ENCODE measurements around the gene CDC42.
A peak's percentile ranks its signal among the peaks of the same experiment; 100 is the strongest.
"Not testable (repeated sequence)": the region's sequence is repeated elsewhere in the genome, so short reads cannot be mapped to it uniquely, and the experiment has no call there.

The CDC42 gene

DNA sequence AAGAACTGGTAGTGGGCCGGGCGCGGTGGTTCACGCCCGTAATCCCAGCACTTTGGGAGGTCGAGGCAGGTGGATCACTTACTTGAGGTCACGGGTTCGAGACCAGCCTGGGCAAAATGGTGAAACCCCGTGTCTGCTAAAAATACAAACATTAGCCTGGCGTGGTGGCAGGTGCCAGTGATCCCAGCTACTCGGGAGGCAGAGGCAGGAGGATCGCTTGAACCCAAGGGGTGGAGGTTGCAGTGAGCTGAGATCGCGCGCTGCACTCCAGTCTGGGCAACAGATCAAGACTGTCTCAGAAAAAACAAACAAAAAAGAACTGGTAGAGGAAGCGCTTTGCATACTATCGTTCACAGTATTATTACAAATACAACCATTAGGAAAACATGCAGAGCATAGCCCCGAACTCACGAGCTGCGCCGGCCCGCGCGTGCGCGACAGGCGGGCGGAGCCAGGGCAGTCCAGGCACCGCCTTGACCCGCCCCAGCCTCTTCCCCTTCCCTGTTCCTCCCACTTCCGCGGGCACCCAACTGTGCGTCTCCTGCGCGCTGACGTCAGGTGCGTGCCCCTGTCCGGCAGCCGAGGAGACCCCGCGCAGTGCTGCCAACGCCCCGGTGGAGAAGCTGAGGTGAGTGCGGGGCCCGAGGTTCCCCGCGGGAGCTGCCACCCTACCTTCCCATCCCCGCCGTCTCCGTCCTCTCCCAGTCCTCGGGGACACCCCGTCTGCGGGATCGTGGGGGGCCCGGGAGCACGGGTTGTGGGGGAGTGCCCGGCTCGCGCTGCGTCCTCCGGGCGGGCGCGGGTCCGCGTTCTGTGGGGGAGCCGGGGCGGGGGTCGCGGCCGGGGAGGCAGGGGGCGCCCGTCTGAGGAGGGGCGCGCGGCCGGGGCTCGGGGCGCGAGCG, at the start of gene CDC42:
Gene CDC42 (plus strand): TSS at position 595 of the 902 bp plus-strand sequence. CDS start 25,770 bp downstream, outside the sequence.
- peak; percentile 98 for DNase-seq

DNA sequence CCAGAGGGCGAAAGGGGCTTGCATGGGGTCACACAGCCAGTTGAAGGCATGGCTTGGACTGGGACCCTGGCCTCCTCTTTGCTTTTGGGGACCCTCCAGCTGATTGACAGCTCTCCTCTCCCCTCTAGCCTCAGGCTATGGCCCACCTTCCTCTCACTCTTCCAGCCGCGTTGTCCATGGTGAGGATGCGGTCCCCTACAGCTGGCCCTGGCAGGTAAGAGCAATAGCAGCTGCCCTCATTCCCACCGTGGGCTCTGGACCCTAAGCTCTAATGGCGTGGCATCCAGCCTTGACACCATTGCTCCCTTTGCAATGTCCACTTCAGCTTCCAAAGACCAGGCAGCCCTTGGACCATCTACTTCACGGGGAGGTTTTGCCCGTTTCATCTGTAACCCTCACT, 49.6 kb upstream of the CDC42 start:
- not testable (repeated sequence) for DNase-seq

DNA sequence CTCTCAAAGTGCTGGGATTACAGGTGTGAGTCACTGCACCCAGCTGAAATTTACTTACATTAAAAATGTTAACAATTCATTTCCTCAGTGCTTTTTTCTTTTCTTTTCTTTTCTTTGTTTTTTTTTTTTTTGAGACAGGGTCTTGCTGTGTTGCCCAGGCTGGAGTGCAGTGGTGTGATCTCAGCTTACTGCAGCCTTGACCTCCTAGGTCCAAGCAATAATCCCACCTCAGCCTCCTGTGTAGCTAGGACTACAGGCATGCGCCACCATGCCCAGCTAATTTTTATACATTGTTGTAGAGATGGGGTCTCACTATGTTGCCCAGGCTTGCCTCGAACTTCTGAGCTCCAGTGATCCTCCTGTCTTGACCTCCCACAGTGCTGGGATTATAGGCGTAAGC, 48.5 kb upstream of the CDC42 start:
- DNase-seq: not testable (repeated sequence)

DNA sequence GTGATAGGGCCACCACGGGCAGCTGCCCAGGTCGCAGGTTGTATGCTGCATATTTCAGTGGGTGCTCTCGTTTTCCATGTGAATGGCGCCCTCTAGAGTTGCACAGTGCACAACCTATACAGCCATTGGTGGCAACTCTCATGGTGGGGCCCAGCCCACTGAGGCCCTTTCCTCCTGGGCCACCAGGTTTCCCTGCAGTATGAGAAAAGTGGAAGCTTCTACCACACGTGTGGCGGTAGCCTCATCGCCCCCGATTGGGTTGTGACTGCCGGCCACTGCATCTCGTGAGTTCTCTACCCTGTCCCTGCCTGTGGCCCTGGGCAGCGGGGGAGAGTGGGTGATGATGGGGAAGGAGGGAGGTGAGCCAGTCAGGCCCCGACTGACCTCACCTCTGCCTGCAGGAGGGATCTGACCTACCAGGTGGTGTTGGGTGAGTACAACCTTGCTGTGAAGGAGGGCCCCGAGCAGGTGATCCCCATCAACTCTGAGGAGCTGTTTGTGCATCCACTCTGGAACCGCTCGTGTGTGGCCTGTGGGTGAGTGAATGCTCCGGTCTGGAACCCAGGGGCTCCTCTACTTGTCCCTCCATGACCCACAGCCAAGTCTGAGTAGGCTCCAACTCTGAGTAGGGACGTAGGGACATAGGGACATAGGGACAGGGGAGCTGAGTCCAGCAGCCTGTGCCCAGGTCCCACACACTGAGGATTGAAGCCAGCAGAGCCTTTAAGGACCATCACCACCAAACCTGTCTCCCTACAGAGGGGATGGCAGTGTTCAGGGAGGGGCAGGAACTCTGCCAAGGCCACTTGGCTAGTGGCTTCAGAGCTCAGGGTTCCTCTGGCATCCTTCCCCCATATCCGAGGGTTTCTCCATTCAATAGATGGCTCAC, 47.0 kb upstream of the CDC42 start:
- peak; percentile 19 for DNase-seq

DNA sequence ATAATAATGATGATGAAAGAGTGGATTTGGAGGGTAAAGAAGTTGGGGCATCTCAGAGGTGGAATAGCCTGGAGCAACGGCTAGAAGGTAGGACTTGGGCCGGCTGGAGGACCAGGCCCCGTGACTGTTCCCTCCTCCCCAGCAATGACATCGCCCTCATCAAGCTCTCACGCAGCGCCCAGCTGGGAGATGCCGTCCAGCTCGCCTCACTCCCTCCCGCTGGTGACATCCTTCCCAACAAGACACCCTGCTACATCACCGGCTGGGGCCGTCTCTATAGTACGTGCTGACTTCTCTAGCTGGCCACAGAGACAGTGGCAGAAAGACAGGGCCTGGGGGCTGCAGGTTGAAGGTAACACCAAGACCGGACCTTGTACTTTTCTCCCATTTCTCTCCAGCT, 45.8 kb upstream of the CDC42 start:
- not testable (repeated sequence) for DNase-seq

GRCh38 chr1:22007262-22007661, 45.2 kb upstream of the CDC42 start:
- DNase-seq: not testable (repeated sequence)

- not testable (repeated sequence) for DNase-seq
Observed at GRCh38 chr1:22009566-22009965, 42.9 kb upstream of the CDC42 start.

DNA sequence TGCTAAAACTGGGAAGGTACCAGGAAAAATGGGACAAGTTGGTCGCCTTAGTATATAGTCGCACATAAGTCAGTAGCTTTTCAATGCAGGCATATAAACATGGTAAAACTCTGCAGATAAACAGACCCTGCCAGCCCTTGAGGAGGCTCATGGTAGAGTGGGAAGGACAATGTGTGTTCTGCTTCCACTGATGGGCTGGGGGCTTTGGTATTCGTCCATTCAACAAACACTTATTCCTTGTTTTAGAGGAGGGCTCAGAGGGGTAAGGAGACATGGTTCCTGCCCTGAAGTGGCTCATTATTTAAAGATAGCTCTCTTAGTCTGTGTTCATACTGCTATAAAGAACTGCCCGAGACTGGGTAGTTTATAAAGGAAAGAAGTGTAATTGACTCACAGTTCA, 39.8 kb upstream of the CDC42 start:
- DNase-seq: not testable (repeated sequence)

DNA sequence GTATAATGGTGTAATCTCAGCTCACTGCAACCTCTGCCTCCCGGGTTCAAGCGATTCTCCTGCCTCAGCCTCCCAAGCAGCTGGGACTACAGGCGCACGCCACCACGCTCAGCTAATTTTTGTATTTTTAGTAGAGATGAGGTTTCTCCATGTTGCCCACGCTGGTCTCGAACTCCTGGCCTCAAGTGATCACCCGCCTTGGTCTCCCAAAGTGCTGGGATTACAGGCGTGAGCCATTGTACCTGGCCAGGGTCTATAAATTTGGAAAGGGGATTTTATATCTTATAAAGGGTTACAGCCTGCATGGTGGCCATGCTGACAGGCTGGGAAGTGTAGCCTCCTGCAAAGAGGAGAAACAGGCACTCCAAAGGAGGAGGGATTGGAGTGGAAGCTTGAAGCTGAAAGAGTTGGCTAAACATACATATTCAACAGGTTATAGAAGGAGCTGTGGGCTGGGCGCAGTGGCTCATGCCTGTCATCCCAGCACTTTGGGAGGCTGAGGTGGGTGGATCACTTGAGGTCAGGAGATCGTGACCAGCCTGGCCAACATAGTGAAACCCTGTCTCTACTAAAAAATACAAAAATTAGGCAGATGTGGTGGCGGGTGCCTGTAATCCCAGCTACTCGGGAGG, 37.8 kb upstream of the CDC42 start:
- DNase-seq: not testable (repeated sequence)

DNA sequence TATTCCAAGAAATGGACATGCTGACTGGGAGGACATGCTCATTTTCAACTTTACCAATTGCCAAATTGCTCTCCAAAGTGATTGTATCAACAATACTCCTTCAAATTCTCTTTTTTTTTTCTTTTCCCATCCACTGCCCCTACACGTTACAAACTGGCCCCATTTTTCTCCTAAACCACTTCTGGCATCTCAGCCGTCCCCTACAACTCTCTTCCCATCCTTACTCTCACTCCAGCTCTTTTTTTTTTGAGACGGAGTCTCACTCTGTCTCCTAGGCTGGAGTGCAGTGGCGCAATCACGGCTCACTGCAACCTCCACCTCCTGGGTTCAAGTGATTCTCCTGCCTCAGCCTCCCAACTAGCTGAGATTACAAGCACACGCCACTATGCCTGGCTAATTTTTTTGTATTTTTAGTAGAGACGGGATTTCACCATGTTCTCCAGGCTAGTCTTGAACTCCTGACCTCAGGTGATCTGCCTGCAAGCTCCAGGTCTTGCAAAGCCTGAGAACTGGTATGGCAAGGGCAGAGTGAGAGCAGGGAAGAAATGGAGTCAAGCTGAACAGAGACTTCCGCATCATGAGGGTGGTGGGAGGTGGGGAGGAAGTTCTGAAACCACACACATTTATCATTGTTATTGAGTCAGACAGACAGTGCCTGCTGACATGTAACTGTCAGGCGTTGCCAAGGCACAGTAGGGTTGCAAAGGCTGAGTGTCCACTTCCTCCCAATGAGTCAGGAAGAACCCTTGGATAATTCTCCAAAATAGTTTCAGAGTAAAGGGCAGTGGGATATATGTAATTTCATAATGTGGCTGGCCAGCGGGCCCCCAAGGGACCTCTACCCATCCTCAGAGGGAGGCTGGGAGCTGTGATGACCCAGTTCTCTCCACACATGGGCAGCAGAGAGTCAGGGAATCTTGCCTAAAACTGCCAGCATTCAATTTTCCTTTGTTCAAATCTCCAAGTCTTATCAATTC, 33.6 kb upstream of the CDC42 start:
- DNase-seq: peak; percentile 71

GRCh38 chr1:22021061-22021460, 31.4 kb upstream of the CDC42 start:
- no peak for DNase-seq

DNA sequence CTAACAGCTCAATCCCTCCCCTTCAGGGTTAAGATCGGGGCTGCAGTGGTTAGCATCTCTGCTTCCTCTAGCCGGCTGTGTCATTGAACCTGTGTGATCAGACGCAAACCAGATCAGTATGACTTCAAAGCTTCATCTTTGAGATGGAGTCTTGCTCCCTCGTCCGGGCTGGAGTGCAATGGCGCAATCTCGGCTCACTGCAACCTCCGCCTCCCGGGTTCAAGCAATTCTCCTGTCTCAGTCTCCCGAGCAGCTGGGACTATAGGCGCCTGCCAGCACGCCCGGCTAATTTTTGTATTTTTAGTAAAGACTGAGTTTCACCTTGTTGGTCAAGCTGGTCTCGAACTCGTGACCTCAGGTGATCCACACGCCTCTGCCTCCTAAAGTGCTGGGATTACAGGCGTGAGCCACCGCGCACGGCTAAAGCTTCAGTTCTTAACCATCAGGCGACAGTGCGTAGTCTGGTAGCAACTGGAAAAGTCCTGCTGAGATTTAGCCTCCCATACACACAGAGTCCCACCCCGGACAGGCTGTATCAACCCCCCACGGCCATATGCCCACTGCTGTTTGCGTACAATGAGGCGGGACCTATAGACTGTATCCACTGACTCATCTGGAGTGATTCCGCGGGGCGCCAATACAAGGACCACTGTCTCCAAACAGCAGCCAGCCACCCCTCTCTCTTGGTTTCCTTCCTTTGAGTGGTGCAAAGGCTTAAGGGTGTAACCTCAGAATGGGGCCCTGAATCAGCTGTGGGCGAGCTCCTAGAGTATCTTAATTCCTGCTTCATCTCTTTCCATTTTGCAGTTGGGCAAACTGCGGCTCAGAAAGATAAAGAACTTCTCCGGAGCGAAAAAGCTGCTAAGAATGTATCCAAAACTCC, 27.8 kb upstream of the CDC42 start:
- DNase-seq: peak; percentile 77

- DNase-seq: peak; percentile 91
Observed at GRCh38 chr1:22025368-22026155, 26.9 kb upstream of the CDC42 start.

- no peak for DNase-seq
Observed at GRCh38 chr1:22026924-22027289, 25.6 kb upstream of the CDC42 start.

DNA sequence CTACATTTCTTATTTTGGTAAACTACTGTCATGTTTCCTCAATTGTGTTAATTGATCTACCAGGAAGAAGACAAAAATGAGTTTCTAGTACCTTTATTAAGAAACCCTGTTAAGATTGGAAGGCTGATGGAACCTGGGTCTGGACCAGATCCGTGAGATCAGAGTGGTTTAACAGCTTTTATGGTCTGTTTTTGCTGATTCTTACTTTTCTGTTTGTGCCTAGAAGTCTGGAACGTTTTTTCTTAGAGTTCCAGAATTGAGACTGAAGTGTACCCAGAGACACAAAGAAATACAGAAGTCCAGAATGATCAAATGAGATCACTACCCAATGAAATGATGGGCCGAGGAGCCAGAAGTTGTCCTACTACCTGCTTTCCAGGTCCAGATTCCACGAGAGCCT, 22.5 kb upstream of the CDC42 start:
- no peak for DNase-seq

DNA sequence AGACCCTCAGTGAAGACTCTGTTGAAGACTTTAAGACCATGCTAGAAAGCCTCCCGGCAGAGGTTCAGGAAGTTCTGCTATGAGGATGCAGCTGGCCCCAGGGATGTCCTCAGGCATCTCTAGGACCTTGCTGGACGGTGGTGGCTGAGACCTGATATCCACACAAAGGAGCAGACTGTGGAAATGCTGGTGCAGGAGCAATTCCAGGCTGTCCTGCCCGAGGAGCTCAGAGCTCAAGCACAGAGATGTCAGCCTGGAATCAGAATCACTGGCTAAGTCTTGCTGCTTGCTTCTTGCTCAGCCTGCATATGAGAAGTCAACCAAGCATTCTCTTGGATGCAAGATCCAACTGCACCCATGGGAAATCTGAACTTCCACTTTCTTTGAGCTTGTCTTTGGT, 22.0 kb upstream of the CDC42 start:
- DNase-seq: no peak

DNA sequence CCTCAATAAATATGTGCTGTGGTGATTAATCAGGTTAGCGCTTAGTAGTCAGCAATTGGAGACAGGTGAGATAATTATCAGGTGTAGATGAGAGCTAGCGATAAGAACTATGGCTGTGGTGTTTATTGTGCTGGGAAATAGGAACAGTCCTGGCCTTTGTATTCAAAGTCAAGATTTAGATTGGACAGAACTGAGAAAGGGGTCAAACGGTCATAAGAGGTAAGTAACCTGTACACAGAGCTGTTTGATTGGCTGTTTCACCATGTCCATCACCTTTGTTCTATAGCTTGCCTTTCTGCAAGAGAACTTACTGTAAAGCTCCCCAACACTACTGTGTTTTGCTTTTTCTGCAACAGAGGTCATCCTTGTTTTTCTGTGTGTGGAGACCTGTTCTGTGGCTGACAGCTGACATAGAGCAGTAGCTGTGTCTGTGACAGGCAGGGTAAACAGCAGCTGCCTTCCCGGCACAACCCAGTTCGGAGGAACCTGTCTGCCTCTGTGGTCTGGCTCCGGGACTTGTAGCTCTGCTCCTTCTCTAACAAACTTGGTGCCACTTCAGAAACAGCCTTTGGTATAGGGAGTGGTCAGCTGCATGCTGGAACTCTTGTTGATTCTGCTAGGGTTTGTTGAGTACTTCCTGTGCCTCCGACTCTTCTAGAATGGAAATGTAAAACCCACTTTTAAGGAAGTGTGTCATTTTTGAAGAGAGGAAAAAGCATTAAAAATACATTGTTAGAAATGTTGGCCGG, 21.1 kb upstream of the CDC42 start:
- DNase-seq: peak; percentile 31

DNA sequence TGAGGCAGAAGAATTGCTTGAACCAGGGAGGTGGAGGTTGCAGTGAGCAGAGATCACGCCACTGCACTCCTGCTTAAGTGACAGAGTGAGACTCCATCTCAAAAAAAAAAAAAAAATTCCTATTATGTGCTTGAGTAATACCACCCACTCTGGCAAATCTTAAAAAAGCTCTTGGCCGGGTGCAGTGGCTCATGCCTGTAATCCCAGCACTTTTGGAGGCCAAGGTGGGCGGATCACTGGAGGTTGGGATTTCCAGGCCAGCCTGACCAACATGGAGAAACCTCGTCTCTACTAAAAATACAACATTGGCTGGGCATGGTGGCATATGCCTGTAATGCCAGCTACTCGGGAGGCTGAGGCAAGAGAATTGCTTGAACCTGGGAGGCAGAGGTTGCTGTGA, 17.7 kb upstream of the CDC42 start:
- DNase-seq: not testable (repeated sequence)

DNA sequence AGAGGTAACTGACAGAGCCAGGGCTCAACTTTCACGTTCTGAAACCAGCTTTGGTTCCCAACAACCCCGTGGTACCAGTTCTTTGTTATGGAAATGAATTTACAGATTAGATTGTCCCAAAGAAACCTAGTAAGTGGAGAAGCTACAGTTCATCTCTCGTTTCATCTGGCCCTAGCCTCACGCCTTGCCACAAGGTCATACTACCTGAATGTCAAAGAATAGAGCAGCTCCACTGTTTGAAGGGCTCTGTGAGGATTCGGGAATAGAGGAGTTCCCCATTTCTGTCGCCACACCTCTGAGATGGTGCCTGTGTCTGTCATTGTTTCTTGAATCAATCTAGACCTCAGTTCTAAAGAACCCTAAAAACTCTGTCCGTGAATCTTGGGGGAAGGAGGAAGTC, 15.0 kb upstream of the CDC42 start:
- DNase-seq: no peak

Data from activated naive CD4-positive, alpha-beta T cell treated with Interleukin-2 at 50 U/mL for 16 hours (primary cell).